GM12878 (cell line): ENCODE data around the gene CNOT2. TPM values are rescaled to one million over a fixed set of nuclear protein-coding genes. Genes with fewer than 3 reads are reported as not detected.

Source experiments
- ATAC-seq: fragments of 200-7000 bp; cut with Tn5 transposase; 3 replicates; pipeline ENCODE4 v1.9.1; 2020; ENCODE audit warnings: mild to moderate bottlenecking, moderate library complexity
- BruUV-seq: library from RNA; stranded (reverse); fragments of 400-500 nt; replicated peaks from 2 replicates; lab custom pipeline; 2021; lab: Mats Ljungman, UMichigan
- CTCF ChIA-PET: fragments of 300-600 bp; sonication (Branson Sonifier 250); formaldehyde crosslinking; extraction: SDS; loops from one replicate; lab custom pipeline; 2021; ENCODE audit warnings: inconsistent platforms; lab: Yijun Ruan, JAX
- POLR2A ChIA-PET: fragments of 350-600 bp; formaldehyde crosslinking; extraction: SDS; loops from one replicate; lab custom pipeline; 2021; ENCODE audit warnings: inconsistent platforms; lab: Charles Lee
- RAD21 ChIA-PET: fragments of 300-600 bp; sonication (Branson Sonifier 250); formaldehyde crosslinking; loops from one replicate; lab custom pipeline; 2023; ENCODE audit warnings: antibody characterized with exemption; ENCODE audit not compliant: unreplicated experiment; lab: Charles Lee
- SMC1A ChIA-PET: fragments of 300-600 bp; sonication (Branson Sonifier 250); formaldehyde crosslinking; loops from one replicate; lab custom pipeline; 2023; ENCODE audit not compliant: unreplicated experiment, uncharacterized antibody; lab: Charles Lee
- DNase-seq: peaks from one replicate; pipeline ENCODE4 v3.0.0-alpha.2; 2011; ENCODE audit warnings: low read depth, low spot score
- FAIRE-seq: peaks from 3 replicates; lab custom pipeline; 2011; peaks lifted over from hg19 to GRCh38; lab: Jason Lieb, UNC
- H2AFZ ChIP-seq: 2 replicates; pipeline ENCODE4 v1.6.0; 2011; ENCODE audit warnings: low read depth, low read length, control low read depth; ENCODE audit not compliant: control insufficient read depth
- H3K27ac ChIP-seq: 2 replicates; pipeline ENCODE4 v1.5.1; 2011; ENCODE audit warnings: control low read depth; ENCODE audit not compliant: control insufficient read depth, insufficient read depth
- H3K27me3 ChIP-seq, 2 experiments: replicated peaks in 1 of 2; 2 replicates each; pipeline versions ENCODE4 v1.6.0 to v1.6.1; 2011; ENCODE audit warnings: low read length in 1 of 2; ENCODE audit not compliant: control insufficient read depth in 2 of 2, insufficient read depth in 2 of 2
- H3K36me3 ChIP-seq, 2 experiments: 2 replicates each; pipeline ENCODE4 v1.5.1; 2011; ENCODE audit warnings: low read length in 1 of 2; ENCODE audit not compliant: control insufficient read depth in 2 of 2, insufficient read depth in 2 of 2
- H3K4me1 ChIP-seq: 2 replicates; pipeline ENCODE4 v1.6.1; 2011; ENCODE audit warnings: mild to moderate bottlenecking, low read length, moderate library complexity, mixed read lengths; ENCODE audit not compliant: control insufficient read depth, insufficient read depth
- H3K4me2 ChIP-seq: 2 replicates; pipeline ENCODE4 v1.6.0; 2011; ENCODE audit warnings: control low read depth; ENCODE audit not compliant: control insufficient read depth, insufficient read depth
- H3K4me3 ChIP-seq: fragments of 200-600 bp; sonication (generic); 2 replicates; pipeline ENCODE4 v1.5.1; 2016
- H3K79me2 ChIP-seq: 2 replicates; pipeline ENCODE4 v1.6.0; 2011; ENCODE audit warnings: low read length; ENCODE audit not compliant: control insufficient read depth, insufficient read depth
- H3K9ac ChIP-seq: 2 replicates; pipeline ENCODE4 v1.8.0; 2011; ENCODE audit warnings: low read length, control low read depth, mixed read lengths; ENCODE audit not compliant: control insufficient read depth, insufficient read depth
- H3K9me3 ChIP-seq: replicated peaks from 3 replicates; pipeline ENCODE4 v1.5.1; 2011; ENCODE audit warnings: mild to moderate bottlenecking, low read length; ENCODE audit not compliant: control insufficient read depth, insufficient read depth
- H4K20me1 ChIP-seq: 2 replicates; pipeline ENCODE4 v1.6.0; 2011; ENCODE audit not compliant: control insufficient read depth, insufficient read depth
- ASH2L ChIP-seq: fragments of 300-600, 200-600 bp; sonication (generic); IDR thresholded peaks from 2 replicates; pipeline ENCODE4 v1.6.1; 2017; ENCODE audit warnings: low read depth, mild to moderate bottlenecking, borderline replicate concordance
- ATF7 ChIP-seq: fragments of 450-650 bp; IDR thresholded peaks from 2 replicates; pipeline ENCODE4 v1.6.1; 2016; ENCODE audit warnings: low read depth, mild to moderate bottlenecking
- BCL11A ChIP-seq: IDR thresholded peaks from 2 replicates; pipeline ENCODE4 v1.6.1; 2011; ENCODE audit warnings: low read depth, low read length
- IKZF1 ChIP-seq: fragments of 450-650 bp; conservative IDR thresholded peaks from 2 replicates; pipeline ENCODE4 v1.6.1; 2017; ENCODE audit warnings: antibody characterized with exemption, mild to moderate bottlenecking
- KAT2A ChIP-seq: conservative IDR thresholded peaks from 2 replicates; pipeline ENCODE4 v1.6.1; 2011; ENCODE audit warnings: low read depth, low read length; ENCODE audit not compliant: control insufficient read depth
- NR2F1 ChIP-seq: fragments of 450-650 bp; conservative IDR thresholded peaks from 2 replicates; pipeline ENCODE4 v1.6.1; 2017; ENCODE audit warnings: mild to moderate bottlenecking
- NRF1 ChIP-seq: conservative IDR thresholded peaks from 2 replicates; pipeline ENCODE4 v1.6.1; 2011; ENCODE audit warnings: mild to moderate bottlenecking, low read depth, low read length, improper control_type of control experiment
- PKNOX1 ChIP-seq: fragments of 450-650 bp; IDR thresholded peaks from 2 replicates; pipeline ENCODE4 v1.6.1; 2016; ENCODE audit warnings: mild to moderate bottlenecking
- SREBF2 ChIP-seq: IDR thresholded peaks from 2 replicates; pipeline ENCODE4 v1.6.1; 2012; ENCODE audit warnings: mild to moderate bottlenecking, low read length
- TARDBP ChIP-seq: IDR thresholded peaks from 2 replicates; pipeline ENCODE4 v1.6.1; 2016; ENCODE audit warnings: borderline replicate concordance
- TCF3 ChIP-seq: IDR thresholded peaks from 2 replicates; pipeline ENCODE4 v1.6.1; 2012; ENCODE audit warnings: low read depth, mild to moderate bottlenecking, low read length, borderline replicate concordance; ENCODE audit not compliant: insufficient read depth
- ZBED1 ChIP-seq: IDR thresholded peaks from 2 replicates; pipeline ENCODE4 v1.6.1; 2016; ENCODE audit warnings: borderline replicate concordance
- ZNF207 ChIP-seq: fragments of 450-650 bp; IDR thresholded peaks from 2 replicates; pipeline ENCODE4 v1.6.1; 2014; ENCODE audit warnings: antibody characterized with exemption, mild to moderate bottlenecking, borderline replicate concordance
- WGBS: methylation state at CpG from one replicate; pipeline ENCODE4 v1.1.6; 2016; ENCODE audit warnings: low lambda C conversion rate; ENCODE audit not compliant: insufficient replicate concordance, insufficient coverage; ENCODE audit errors: missing lambda C conversion rate; 5-methylcytosine and 5-hydroxymethylcytosine counted together
- in situ Hi-C: fragments of 300-500 bp; cut with MboI; formaldehyde crosslinking; loops from 9 replicates; pipeline ENCODE4 v1.14.3; 2018; ENCODE audit warnings: mixed read lengths
- intact Hi-C: fragments of 100-400 bp; cut with micrococcal nuclease; formaldehyde crosslinking; loops from one replicate; pipeline ENCODE4 v1.14.2; 2022; ENCODE audit not compliant: unreplicated experiment
- polyA plus RNA-seq, 11 experiments: library from polyadenylated mRNA; depleted of rRNA in 4 of 11; unstranded in 6 of 11; stranded (reverse) in 5 of 11; fragments of >200 nt; fragmentation: Nextera tagmentation in 4 of 11; fragmentation: Illumina TruSeq in 1 of 11; extraction: Ambion mirVana in 4 of 11; extraction: Trizol in 1 of 11; gene quantifications; 1 replicate in 1 of 11; 2 replicates in 10 of 11; pipeline versions ENCODE4 v1.2.1 to v1.2.3, GENCODE V29; 2011 to 2016; ENCODE audit warnings: inconsistent platforms in 2 of 11, missing spikeins in 2 of 11, low read depth in 1 of 11
- total RNA-seq, 4 experiments: library from RNA; depleted of rRNA in 3 of 4; stranded (reverse); fragments of >200 nt in 3 of 4; fragmentation: Illumina TruSeq in 1 of 4; extraction: Trizol in 1 of 4; gene quantifications; 2 replicates each; pipeline versions ENCODE4 v1.2.1 to v1.2.3, GENCODE V29; 2013 to 2021
- TF ChIP-seq, protein P1 (sequence below): fragments of 450-650 bp; IDR thresholded peaks from 2 replicates; pipeline ENCODE4 v1.6.1; 2017; ENCODE audit warnings: borderline replicate concordance

CNOT2 gene
- total and polyA plus RNA-seq, 10 of the 15 experiments (the other 5 are each of a cell fraction or from before 2014, with no cell fraction given), result 37.9 to 127 (median 82.4) TPM

GRCh38 chr12:70196811-70197281 lies 46.4 kb upstream of the CNOT2 start:
- BruUV-seq, result no TSS peak

More at GRCh38 chr12:70196811-70197281, 46.4 kb upstream of the CNOT2 start:
- no peaks in the 10 kb centered on the region for H3K9me3 ChIP-seq
- H3K4me2 ChIP-seq, result no peak overlapping the region
- RAD21 ChIA-PET, result no interaction called here
- FAIRE-seq (no peak), DNase-seq (no peak), ATAC-seq (no peak)
- no peaks in the 10 kb centered on the region for H3K79me2 ChIP-seq
- SMC1A ChIA-PET, result interaction anchor here (0.7 kb wide), 1 partner anchor 9 kb away, joined by 3 read pairs; no protein-coding TSS in a partner anchor
- H3K27ac ChIP-seq, result no peak overlapping the region
- no peak overlapping the region for H2AFZ ChIP-seq
- CTCF ChIA-PET, result no interaction called here
- H3K4me1 ChIP-seq, result no peaks in the 10 kb centered on the region
- intact Hi-C loops (no loop called here), in situ Hi-C loops (no loop called here)
- WGBS, result 86% methylated on average over 1 of the region's 1 CpG
- H4K20me1 ChIP-seq, result no peaks in the 10 kb centered on the region
- no peak overlapping the region for H3K4me3 ChIP-seq
- H3K9ac ChIP-seq, result no peak overlapping the region
- no peaks in the 10 kb centered on the region for H3K27me3 ChIP-seq
- POLR2A ChIA-PET, result no interaction called here
- TF ChIP-seq, protein P1, sequence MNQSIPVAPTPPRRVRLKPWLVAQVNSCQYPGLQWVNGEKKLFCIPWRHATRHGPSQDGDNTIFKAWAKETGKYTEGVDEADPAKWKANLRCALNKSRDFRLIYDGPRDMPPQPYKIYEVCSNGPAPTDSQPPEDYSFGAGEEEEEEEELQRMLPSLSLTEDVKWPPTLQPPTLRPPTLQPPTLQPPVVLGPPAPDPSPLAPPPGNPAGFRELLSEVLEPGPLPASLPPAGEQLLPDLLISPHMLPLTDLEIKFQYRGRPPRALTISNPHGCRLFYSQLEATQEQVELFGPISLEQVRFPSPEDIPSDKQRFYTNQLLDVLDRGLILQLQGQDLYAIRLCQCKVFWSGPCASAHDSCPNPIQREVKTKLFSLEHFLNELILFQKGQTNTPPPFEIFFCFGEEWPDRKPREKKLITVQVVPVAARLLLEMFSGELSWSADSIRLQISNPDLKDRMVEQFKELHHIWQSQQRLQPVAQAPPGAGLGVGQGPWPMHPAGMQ, result no peak
- TF ChIP-seq NRF1 (no peak), IKZF1 (no peak), TCF3 (no peak), ASH2L (no peak), PKNOX1 (no peak), NR2F1 (no peak), SREBF2 (no peak), TARDBP (no peak), KAT2A (no peak), BCL11A (no peak), ZNF207 (no peak), ZBED1 (no peak), ATF7 (no peak)
- H3K36me3 ChIP-seq, result no peaks in the 10 kb centered on the region
